Endometrium (tissue), 2 donors: ENCODE results near the gene CD3D.

Experiments used
- FAIRE-seq: peaks from 2 replicates; lab custom pipeline; 2012; peaks lifted over from hg19 to GRCh38; lab: Jason Lieb, UNC
- donor health status: control.
- donor health status: control.

The CD3D gene

GRCh38 chr11:118301600-118302195 lies 40.8 kb downstream of the CD3D start:
- FAIRE-seq = no peak

- no peak for FAIRE-seq
Measured at GRCh38 chr11:118295815-118296454, 46.6 kb downstream of the CD3D start.

- FAIRE-seq = no peak
Measured at GRCh38 chr11:118295199-118295598, 47.3 kb downstream of the CD3D start.

- no peak for FAIRE-seq
Measured at GRCh38 chr11:118294053-118294452, 48.5 kb downstream of the CD3D start.

GRCh38 chr11:118291477-118292135 lies 50.9 kb downstream of the CD3D start:
- no peak for FAIRE-seq

- no peak for FAIRE-seq
Measured at GRCh38 chr11:118290923-118291322, 51.6 kb downstream of the CD3D start.

GRCh38 chr11:118289401-118289800 lies 53.1 kb downstream of the CD3D start:
- no peak for FAIRE-seq
